Muscle layer of duodenum (tissue), 2 donors: ENCODE data around the gene SCRT2.

ENCODE experiments used
- H3K27ac ChIP-seq: one replicate; pipeline ENCODE4 v1.7.0; 2013; ENCODE audit warnings: mild to moderate bottlenecking, low read length
- H3K27me3 ChIP-seq: one replicate; pipeline ENCODE4 v1.7.0; 2013; ENCODE audit warnings: low read depth, mild to moderate bottlenecking, control low read depth, low read length
- H3K36me3 ChIP-seq, 2 donors: one replicate each; pipeline ENCODE4 v1.7.0; 2013; ENCODE audit warnings: low read length in 2 of 2, control low read depth in 1 of 2, mild to moderate bottlenecking in 1 of 2; ENCODE audit not compliant: insufficient read depth in 2 of 2, control insufficient read depth in 1 of 2
- H3K4me1 ChIP-seq, 2 donors: one replicate each; pipeline ENCODE4 v1.7.0; 2013; ENCODE audit warnings: low read length in 2 of 2, mild to moderate bottlenecking in 2 of 2, control low read depth in 1 of 2, moderate library complexity in 1 of 2; ENCODE audit not compliant: insufficient read depth in 2 of 2, control insufficient read depth in 1 of 2
- H3K4me3 ChIP-seq, 2 donors: one replicate each; pipeline ENCODE4 v1.7.0; 2013; ENCODE audit warnings: low read length in 2 of 2, low read depth in 1 of 2, mild to moderate bottlenecking in 1 of 2
- H3K9me3 ChIP-seq, 2 donors: one replicate each; pipeline ENCODE4 v1.7.0; 2013; ENCODE audit warnings: low read length in 2 of 2, control low read depth in 1 of 2, mild to moderate bottlenecking in 1 of 2; ENCODE audit not compliant: control insufficient read depth in 1 of 2
- donor health status: healthy.

Gene SCRT2

DNA sequence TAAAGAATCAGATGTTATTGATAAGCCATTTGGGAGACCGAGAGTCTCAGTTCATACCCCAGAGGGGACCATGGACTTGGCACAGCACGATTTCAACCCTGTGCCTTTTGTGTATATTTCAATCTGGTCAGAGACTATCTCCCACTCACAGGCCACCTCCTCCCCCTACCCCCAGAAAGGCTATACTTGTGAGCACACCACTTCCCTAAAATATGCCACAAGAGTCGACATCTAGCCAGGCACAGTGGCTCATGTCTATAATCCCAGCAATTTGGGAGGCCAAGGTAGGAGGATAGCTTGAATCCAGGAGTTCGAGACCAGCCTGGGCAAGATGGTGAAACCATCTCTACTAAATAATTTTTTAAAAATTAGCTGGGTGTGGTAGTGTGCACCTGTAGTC lies 51.9 kb downstream of the SCRT2 start:
- Histone ChIP-seq H3K9me3 (peaks cover 2 to 8% of the 10 kb centered on the region in 2 donors), H3K36me3 (no peaks in the 10 kb centered on the region), H3K27ac (no peak overlapping the region), H3K27me3 (no peaks in the 10 kb centered on the region), H3K4me3 (no peak overlapping the region), H3K4me1 (no peaks in the 10 kb centered on the region)

DNA sequence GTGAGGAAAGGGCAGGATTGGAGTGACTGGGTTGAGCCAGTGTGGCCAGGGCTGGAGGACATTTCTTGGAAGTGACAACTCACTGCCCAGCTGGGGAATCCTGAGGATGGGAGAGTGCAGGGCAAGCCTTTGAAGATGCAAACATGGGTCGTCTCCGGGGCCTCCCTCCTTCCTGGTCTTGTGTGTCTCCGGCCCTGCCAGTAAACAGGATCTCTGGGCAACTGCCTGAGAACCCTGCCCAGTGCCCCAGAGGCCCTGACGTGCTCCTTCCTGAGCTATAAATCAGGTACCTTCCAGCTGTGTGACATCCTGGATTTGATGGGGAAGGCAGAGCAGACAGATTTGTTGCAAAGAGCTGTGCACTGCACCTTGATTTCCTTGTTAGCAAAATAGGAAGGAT lies 52.6 kb downstream of the SCRT2 start:
- no peaks in the 10 kb centered on the region for H3K36me3 ChIP-seq
- no peaks in the 10 kb centered on the region for H3K27me3 ChIP-seq
- H3K4me1 ChIP-seq: no peaks in the 10 kb centered on the region
- H3K4me3 ChIP-seq: no peak overlapping the region
- no peak overlapping the region for H3K27ac ChIP-seq
- peaks cover 9 to 13% of the 10 kb centered on the region in 2 donors for H3K9me3 ChIP-seq

- Histone ChIP-seq H3K27me3 (no peaks in the 10 kb centered on the region), H3K9me3 (peaks cover 16 to 17% of the 10 kb centered on the region in 2 donors)
Observed at GRCh38 chr20:622161-622560, 53.4 kb downstream of the SCRT2 start.

GRCh38 chr20:621125-621756 lies 54.4 kb downstream of the SCRT2 start:
- Histone ChIP-seq H3K9me3 (peaks cover 16 to 17% of the 10 kb centered on the region in 2 donors), H3K27ac (no peak overlapping the region), H3K27me3 (no peaks in the 10 kb centered on the region), H3K36me3 (no peaks in the 10 kb centered on the region), H3K4me1 (no peaks in the 10 kb centered on the region), H3K4me3 (no peak overlapping the region)

More at GRCh38 chr20:622161-622560, 53.4 kb downstream of the SCRT2 start:
- Histone ChIP-seq H3K4me1 (no peaks in the 10 kb centered on the region), H3K36me3 (no peaks in the 10 kb centered on the region), H3K27ac (no peak overlapping the region), H3K4me3 (no peak overlapping the region)

GRCh38 chr20:620246-620645 lies 55.4 kb downstream of the SCRT2 start:
- no peak overlapping the region for H3K4me3 ChIP-seq
- peaks cover 12 to 16% of the 10 kb centered on the region in 2 donors for H3K9me3 ChIP-seq
- H3K36me3 ChIP-seq: no peaks in the 10 kb centered on the region
- no peaks in the 10 kb centered on the region for H3K27me3 ChIP-seq
- H3K4me1 ChIP-seq: no peaks in the 10 kb centered on the region
- H3K27ac ChIP-seq: no peak overlapping the region

DNA sequence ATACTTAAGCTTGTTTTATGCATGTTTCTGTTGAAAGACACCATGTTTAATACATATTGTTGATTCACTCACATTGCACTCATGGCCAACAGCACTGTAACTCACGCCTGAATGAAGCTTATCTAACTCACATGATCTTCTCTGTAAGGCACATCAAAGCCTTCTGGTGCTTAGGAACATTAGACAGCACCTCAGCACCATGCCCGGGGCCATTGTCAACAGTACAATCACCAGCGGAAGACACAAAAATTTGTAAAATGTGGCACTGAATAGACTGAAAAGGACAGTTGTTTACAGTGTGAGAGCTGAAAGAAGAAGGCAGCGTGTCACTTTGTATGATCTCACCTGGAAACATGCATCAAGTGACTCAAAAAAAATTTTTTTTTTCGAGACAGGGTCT lies 56.6 kb downstream of the SCRT2 start:
- Histone ChIP-seq H3K27me3 (no peaks in the 10 kb centered on the region), H3K9me3 (peaks cover 9 to 16% of the 10 kb centered on the region in 2 donors), H3K4me3 (no peak overlapping the region), H3K36me3 (no peaks in the 10 kb centered on the region), H3K4me1 (no peaks in the 10 kb centered on the region), H3K27ac (no peak overlapping the region)

- Histone ChIP-seq H3K36me3 (no peaks in the 10 kb centered on the region), H3K27ac (no peak overlapping the region), H3K4me3 (no peak overlapping the region), H3K9me3 (peaks cover 9 to 16% of the 10 kb centered on the region in 2 donors), H3K4me1 (no peaks in the 10 kb centered on the region), H3K27me3 (no peaks in the 10 kb centered on the region)
Observed at GRCh38 chr20:617934-618690, 57.5 kb downstream of the SCRT2 start.

DNA sequence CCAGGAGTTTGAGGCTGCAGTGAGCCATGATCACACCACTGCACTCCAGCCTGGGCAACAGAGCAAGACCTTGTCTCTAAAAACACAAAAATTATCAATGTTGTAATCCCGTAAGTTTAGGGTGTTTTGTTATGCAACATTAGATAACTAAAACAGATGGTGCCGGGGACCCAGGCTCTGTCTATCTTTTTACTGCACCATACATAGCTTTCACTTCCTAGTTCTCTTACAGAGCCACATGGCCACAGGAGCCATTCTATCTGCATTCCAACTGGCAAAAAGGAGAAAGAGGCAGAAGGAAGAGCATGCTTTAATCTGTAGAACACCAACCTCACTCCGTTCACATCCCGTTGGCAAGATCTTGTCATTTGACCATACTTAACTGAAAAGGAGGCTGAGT lies 60.1 kb downstream of the SCRT2 start:
- H3K9me3 ChIP-seq: peaks cover 9 to 16% of the 10 kb centered on the region in 2 donors
- H3K36me3 ChIP-seq: no peaks in the 10 kb centered on the region
- H3K4me1 ChIP-seq: peaks cover 0 to 10% of the 10 kb centered on the region in 2 donors
- no peak overlapping the region for H3K4me3 ChIP-seq
- peaks cover 20% of the 10 kb centered on the region for H3K27me3 ChIP-seq
- H3K27ac ChIP-seq: no peak overlapping the region

- Histone ChIP-seq H3K4me3 (no peak overlapping the region), H3K36me3 (no peaks in the 10 kb centered on the region), H3K27me3 (peaks cover 22% of the 10 kb centered on the region), H3K9me3 (no peaks in the 10 kb centered on the region), H3K27ac (no peak overlapping the region), H3K4me1 (peaks cover 0 to 13% of the 10 kb centered on the region in 2 donors)
Observed at GRCh38 chr20:611843-612185, 63.8 kb downstream of the SCRT2 start.
